Measurements from ENCODE around the gene FASLG.

GRCh38 chr1:172699695-172700227 lies 40.9 kb downstream of the FASLG start:
- no peak for TF ChIP-seq TCF3 (IDR thresholded peaks at IDR 0.05; ENCODE audit: borderline replicate concordance, insufficient read depth, low read depth, low read length)
- TF ChIP-seq, protein P1, sequence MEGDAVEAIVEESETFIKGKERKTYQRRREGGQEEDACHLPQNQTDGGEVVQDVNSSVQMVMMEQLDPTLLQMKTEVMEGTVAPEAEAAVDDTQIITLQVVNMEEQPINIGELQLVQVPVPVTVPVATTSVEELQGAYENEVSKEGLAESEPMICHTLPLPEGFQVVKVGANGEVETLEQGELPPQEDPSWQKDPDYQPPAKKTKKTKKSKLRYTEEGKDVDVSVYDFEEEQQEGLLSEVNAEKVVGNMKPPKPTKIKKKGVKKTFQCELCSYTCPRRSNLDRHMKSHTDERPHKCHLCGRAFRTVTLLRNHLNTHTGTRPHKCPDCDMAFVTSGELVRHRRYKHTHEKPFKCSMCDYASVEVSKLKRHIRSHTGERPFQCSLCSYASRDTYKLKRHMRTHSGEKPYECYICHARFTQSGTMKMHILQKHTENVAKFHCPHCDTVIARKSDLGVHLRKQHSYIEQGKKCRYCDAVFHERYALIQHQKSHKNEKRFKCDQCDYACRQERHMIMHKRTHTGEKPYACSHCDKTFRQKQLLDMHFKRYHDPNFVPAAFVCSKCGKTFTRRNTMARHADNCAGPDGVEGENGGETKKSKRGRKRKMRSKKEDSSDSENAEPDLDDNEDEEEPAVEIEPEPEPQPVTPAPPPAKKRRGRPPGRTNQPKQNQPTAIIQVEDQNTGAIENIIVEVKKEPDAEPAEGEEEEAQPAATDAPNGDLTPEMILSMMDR (IDR thresholded peaks at IDR 0.05 in 2 of 3, conservative IDR thresholded peaks at IDR 0.05 in 1 of 3; ENCODE audit: control insufficient read depth in 2 of 3, extremely low read depth in 1 of 3, insufficient read depth in 1 of 3, low read depth in 3 of 3, low read length in 3 of 3), result no peak
- TF ChIP-seq IKZF1 (conservative IDR thresholded peaks at IDR 0.05), result no peak
- TF ChIP-seq, protein P2, sequence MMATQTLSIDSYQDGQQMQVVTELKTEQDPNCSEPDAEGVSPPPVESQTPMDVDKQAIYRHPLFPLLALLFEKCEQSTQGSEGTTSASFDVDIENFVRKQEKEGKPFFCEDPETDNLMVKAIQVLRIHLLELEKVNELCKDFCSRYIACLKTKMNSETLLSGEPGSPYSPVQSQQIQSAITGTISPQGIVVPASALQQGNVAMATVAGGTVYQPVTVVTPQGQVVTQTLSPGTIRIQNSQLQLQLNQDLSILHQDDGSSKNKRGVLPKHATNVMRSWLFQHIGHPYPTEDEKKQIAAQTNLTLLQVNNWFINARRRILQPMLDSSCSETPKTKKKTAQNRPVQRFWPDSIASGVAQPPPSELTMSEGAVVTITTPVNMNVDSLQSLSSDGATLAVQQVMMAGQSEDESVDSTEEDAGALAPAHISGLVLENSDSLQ (IDR thresholded peaks at IDR 0.05), result no peak
- TF ChIP-seq NR2F1 (conservative IDR thresholded peaks at IDR 0.05), result no peak
- TF ChIP-seq SUPT20H (IDR thresholded peaks at IDR 0.05; ENCODE audit: borderline replicate concordance, control insufficient read depth, low read depth, low read length), result no peak
- TF ChIP-seq, protein P3, sequence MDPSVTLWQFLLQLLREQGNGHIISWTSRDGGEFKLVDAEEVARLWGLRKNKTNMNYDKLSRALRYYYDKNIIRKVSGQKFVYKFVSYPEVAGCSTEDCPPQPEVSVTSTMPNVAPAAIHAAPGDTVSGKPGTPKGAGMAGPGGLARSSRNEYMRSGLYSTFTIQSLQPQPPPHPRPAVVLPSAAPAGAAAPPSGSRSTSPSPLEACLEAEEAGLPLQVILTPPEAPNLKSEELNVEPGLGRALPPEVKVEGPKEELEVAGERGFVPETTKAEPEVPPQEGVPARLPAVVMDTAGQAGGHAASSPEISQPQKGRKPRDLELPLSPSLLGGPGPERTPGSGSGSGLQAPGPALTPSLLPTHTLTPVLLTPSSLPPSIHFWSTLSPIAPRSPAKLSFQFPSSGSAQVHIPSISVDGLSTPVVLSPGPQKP (IDR thresholded peaks at IDR 0.05; ENCODE audit: low read depth, low read length), result no peak
- no peak for TF ChIP-seq RAD21 (IDR thresholded peaks at IDR 0.05; ENCODE audit: insufficient read depth, low read depth, low read length)
- TF ChIP-seq EZH2 (IDR thresholded peaks at IDR 0.05; ENCODE audit: borderline replicate concordance, control insufficient read depth, low read depth, low read length), result no peak
- no peak for TF ChIP-seq MAX (IDR thresholded peaks at IDR 0.05; ENCODE audit: low read depth, low read length)
- TF ChIP-seq YY1 (IDR thresholded peaks at IDR 0.05; ENCODE audit: low read depth, low read length), result no peak
- TF ChIP-seq, protein P4, sequence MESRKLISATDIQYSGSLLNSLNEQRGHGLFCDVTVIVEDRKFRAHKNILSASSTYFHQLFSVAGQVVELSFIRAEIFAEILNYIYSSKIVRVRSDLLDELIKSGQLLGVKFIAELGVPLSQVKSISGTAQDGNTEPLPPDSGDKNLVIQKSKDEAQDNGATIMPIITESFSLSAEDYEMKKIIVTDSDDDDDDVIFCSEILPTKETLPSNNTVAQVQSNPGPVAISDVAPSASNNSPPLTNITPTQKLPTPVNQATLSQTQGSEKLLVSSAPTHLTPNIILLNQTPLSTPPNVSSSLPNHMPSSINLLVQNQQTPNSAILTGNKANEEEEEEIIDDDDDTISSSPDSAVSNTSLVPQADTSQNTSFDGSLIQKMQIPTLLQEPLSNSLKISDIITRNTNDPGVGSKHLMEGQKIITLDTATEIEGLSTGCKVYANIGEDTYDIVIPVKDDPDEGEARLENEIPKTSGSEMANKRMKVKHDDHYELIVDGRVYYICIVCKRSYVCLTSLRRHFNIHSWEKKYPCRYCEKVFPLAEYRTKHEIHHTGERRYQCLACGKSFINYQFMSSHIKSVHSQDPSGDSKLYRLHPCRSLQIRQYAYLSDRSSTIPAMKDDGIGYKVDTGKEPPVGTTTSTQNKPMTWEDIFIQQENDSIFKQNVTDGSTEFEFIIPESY (IDR thresholded peaks at IDR 0.05), result no peak
- TF ChIP-seq FOS (IDR thresholded peaks at IDR 0.05; ENCODE audit: borderline replicate concordance, extremely low read depth, insufficient read length), result no peak

Data from GM12878 (cell line).